GM23338 (cell line): ENCODE results near the gene FBXO11. TPM values are rescaled to one million over a fixed set of nuclear protein-coding genes. Genes with fewer than 3 reads are reported as not detected.

Experiments used
- ATAC-seq: fragments of 200-7000 bp; cut with Tn5 transposase; 3 replicates; pipeline ENCODE4 v1.9.1; 2020
- DNase-seq: peaks from one replicate; pipeline ENCODE4 v3.0.0-alpha.2; 2015; ENCODE audit warnings: low spot score
- H2AFZ ChIP-seq: fragments of 200-600 bp; sonication (generic); 2 replicates; pipeline ENCODE4 v1.8.0; 2016; ENCODE audit warnings: antibody characterized with exemption, mild to moderate bottlenecking, moderate library complexity
- H3F3A ChIP-seq: fragments of 200-600 bp; sonication (generic); replicated peaks from 2 replicates; pipeline ENCODE4 v1.8.0; 2017; ENCODE audit warnings: antibody characterized with exemption, mixed run types, low read depth
- H3K27ac ChIP-seq: fragments of 200-600 bp; sonication (generic); 2 replicates; pipeline ENCODE4 v1.6.1; 2016; ENCODE audit warnings: low read depth
- H3K27me3 ChIP-seq: fragments of 200-600 bp; sonication (generic); 2 replicates; pipeline ENCODE4 v1.8.0; 2016; ENCODE audit warnings: mild to moderate bottlenecking, mixed run types, moderate library complexity; ENCODE audit not compliant: insufficient read depth
- H3K36me3 ChIP-seq: fragments of 200-600 bp; sonication (generic); 2 replicates; pipeline ENCODE4 v1.8.0; 2016; ENCODE audit warnings: mild to moderate bottlenecking; ENCODE audit not compliant: insufficient read depth
- H3K4me1 ChIP-seq: fragments of 200-600 bp; sonication (generic); 2 replicates; pipeline ENCODE4 v1.8.0; 2016; ENCODE audit warnings: mild to moderate bottlenecking, moderate library complexity; ENCODE audit not compliant: insufficient read depth
- H3K4me2 ChIP-seq: fragments of 200-600 bp; sonication (generic); 2 replicates; pipeline ENCODE4 v1.7.1; 2017; ENCODE audit warnings: mixed run types
- H3K4me3 ChIP-seq: fragments of 200-600 bp; sonication (generic); 2 replicates; pipeline ENCODE4 v1.6.1; 2016; ENCODE audit warnings: mixed run types
- H3K79me2 ChIP-seq: fragments of 200-600 bp; sonication (generic); replicated peaks from 2 replicates; pipeline ENCODE4 v1.8.0; 2017; ENCODE audit warnings: mild to moderate bottlenecking; ENCODE audit not compliant: insufficient read depth
- H3K9me2 ChIP-seq: fragments of 200-600 bp; sonication (generic); 2 replicates; pipeline ENCODE4 v1.8.0; 2017; ENCODE audit not compliant: insufficient read depth
- H4K20me1 ChIP-seq: fragments of 200-600 bp; sonication (generic); replicated peaks from 2 replicates; pipeline ENCODE4 v1.8.0; 2017; ENCODE audit warnings: mild to moderate bottlenecking; ENCODE audit not compliant: insufficient read depth
- H3K27ac Mint-ChIP-seq: 2 replicates; pipeline ENCODE4 v1.8.0; 2020; ENCODE audit warnings: inconsistent platforms, mild to moderate bottlenecking, moderate library complexity, mixed read lengths
- H3K27me3 Mint-ChIP-seq: 3 replicates; pipeline ENCODE4 v1.8.0; 2022; ENCODE audit warnings: low read depth, mild to moderate bottlenecking, moderate library complexity, mixed read lengths, inconsistent platforms; ENCODE audit not compliant: insufficient read depth, poor library complexity
- H3K36me3 Mint-ChIP-seq: 3 replicates; pipeline ENCODE4 v1.8.0; 2021; ENCODE audit warnings: low read depth, mild to moderate bottlenecking, inconsistent platforms, moderate library complexity, mixed read lengths
- H3K4me1 Mint-ChIP-seq: 3 replicates; pipeline ENCODE4 v1.8.0; 2020; ENCODE audit warnings: mild to moderate bottlenecking, inconsistent platforms, mixed read lengths
- H3K4me3 Mint-ChIP-seq: 3 replicates; pipeline ENCODE4 v1.8.0; 2021; ENCODE audit warnings: moderate library complexity, mild to moderate bottlenecking, inconsistent platforms, mixed read lengths
- H3K9me3 Mint-ChIP-seq: 3 replicates; pipeline ENCODE4 v1.8.0; 2020; ENCODE audit warnings: moderate library complexity, mild to moderate bottlenecking, inconsistent platforms, mixed read lengths
- CREB1 ChIP-seq: fragments of 250-450 bp; sonication (Bioruptor Pico); IDR thresholded peaks from 2 replicates; pipeline ENCODE4 v1.5.0; 2020; ENCODE audit warnings: low read depth, mild to moderate bottlenecking, moderate library complexity
- CTCF ChIP-seq, 2 experiments: fragments of 200-600 bp in 1 of 2; sonication (generic) in 1 of 2; conservative IDR thresholded peaks; 2 replicates each; pipeline versions ENCODE4 v1.5.1 to v1.6.1; 2016 to 2017; ENCODE audit warnings: antibody characterized with exemption in 2 of 2, low read depth in 2 of 2, mild to moderate bottlenecking in 2 of 2, moderate library complexity in 1 of 2
- EZH2 ChIP-seq: fragments of 200-600 bp; sonication (generic); IDR thresholded peaks from one replicate; pipeline ENCODE4 v1.8.0; 2017; ENCODE audit warnings: antibody characterized with exemption, mild to moderate bottlenecking, low read depth; ENCODE audit not compliant: unreplicated experiment
- EZH2phosphoT487 ChIP-seq: fragments of 200-600 bp; sonication (generic); IDR thresholded peaks from one replicate; pipeline ENCODE4 v1.8.1; 2018; ENCODE audit warnings: antibody characterized with exemption; ENCODE audit not compliant: unreplicated experiment
- JUNB ChIP-seq: IDR thresholded peaks from one replicate; pipeline ENCODE4 v1.6.1; 2016; ENCODE audit warnings: antibody characterized with exemption; ENCODE audit not compliant: unreplicated experiment
- NANOG ChIP-seq: IDR thresholded peaks from 2 replicates; pipeline ENCODE4 v1.6.1; 2016; ENCODE audit warnings: antibody characterized with exemption, borderline replicate concordance
- POLR2AphosphoS5 ChIP-seq: IDR thresholded peaks from 2 replicates; pipeline ENCODE4 v1.6.1; 2016; ENCODE audit warnings: antibody characterized with exemption, low read depth
- REST ChIP-seq: IDR thresholded peaks from one replicate; pipeline ENCODE4 v1.6.1; 2018; ENCODE audit warnings: antibody characterized with exemption; ENCODE audit not compliant: unreplicated experiment
- STAT1 ChIP-seq: IDR thresholded peaks from one replicate; pipeline ENCODE4 v1.6.1; 2016; ENCODE audit warnings: antibody characterized with exemption; ENCODE audit not compliant: unreplicated experiment
- ZNF114 ChIP-seq: fragments of 250-450 bp; sonication (Bioruptor Pico); IDR thresholded peaks from 2 replicates; pipeline ENCODE4 v1.5.0; 2020; ENCODE audit warnings: mild to moderate bottlenecking, moderate library complexity
- ZNF331 ChIP-seq: fragments of 250-450 bp; sonication (Bioruptor Pico); IDR thresholded peaks from 2 replicates; pipeline ENCODE4 v1.5.0; 2020; ENCODE audit warnings: low read depth, mild to moderate bottlenecking, moderate library complexity
- polyA plus RNA-seq: library from polyadenylated mRNA; unstranded; fragments of >200 nt; fragmentation: Nextera tagmentation; extraction: Ambion mirVana; gene quantifications from 2 replicates; pipeline ENCODE4 v1.2.1, GENCODE V29; 2016
- total RNA-seq: library from RNA; depleted of rRNA; stranded (reverse); fragments of >200 nt; shearing (Covaris generic); gene quantifications from 2 replicates; pipeline ENCODE4 v1.2.3, GENCODE V29; 2014
- TF ChIP-seq, protein P1 (sequence below): IDR thresholded peaks from 2 replicates; pipeline ENCODE4 v1.6.1; 2016; ENCODE audit warnings: antibody characterized with exemption

Gene FBXO11
- total and polyA plus RNA-seq, 2 experiments from 2014 or later = 21.5 to 52.7 TPM

GRCh38 chr2:47838686-47839085 is 67.6 kb downstream of the FBXO11 start (continued):
- TF ChIP-seq JUNB (no peak), NANOG (no peak)

GRCh38 chr2:47838249-47838648 is 68.0 kb downstream of the FBXO11 start:
- Mint-ChIP-seq H3K4me3 (no peak overlapping the region), H3K27me3 (no peaks in the 10 kb centered on the region), H3K4me1 (no peaks in the 10 kb centered on the region), H3K27ac (no peak overlapping the region), H3K36me3 (peaks cover 56% of the 10 kb centered on the region), H3K9me3 (no peaks in the 10 kb centered on the region)
- TF ChIP-seq REST = no peak
- no peak for TF ChIP-seq JUNB
- TF ChIP-seq ZNF331 = no peak
- TF ChIP-seq ZNF114 = no peak
- TF ChIP-seq POLR2AphosphoS5 = no peak
- no peak for TF ChIP-seq EZH2phosphoT487
- H3K9me2 ChIP-seq = no peaks in the 10 kb centered on the region
- peaks cover 16% of the 10 kb centered on the region; the same call in 1 of the 2 replicates for H4K20me1 ChIP-seq
- no peak overlapping the region for H3K4me3 ChIP-seq
- ATAC-seq (no peak), DNase-seq (no peak)
- H3F3A ChIP-seq = no peaks in the 10 kb centered on the region
- no peak overlapping the region for H2AFZ ChIP-seq
- no peak overlapping the region for H3K4me2 ChIP-seq
- no peaks in the 10 kb centered on the region for H3K4me1 ChIP-seq
- peaks cover 28% of the 10 kb centered on the region for H3K36me3 ChIP-seq
- H3K27me3 ChIP-seq = no peaks in the 10 kb centered on the region
- H3K27ac ChIP-seq = no peak overlapping the region
- H3K79me2 ChIP-seq = peaks cover 33% of the 10 kb centered on the region

DNA sequence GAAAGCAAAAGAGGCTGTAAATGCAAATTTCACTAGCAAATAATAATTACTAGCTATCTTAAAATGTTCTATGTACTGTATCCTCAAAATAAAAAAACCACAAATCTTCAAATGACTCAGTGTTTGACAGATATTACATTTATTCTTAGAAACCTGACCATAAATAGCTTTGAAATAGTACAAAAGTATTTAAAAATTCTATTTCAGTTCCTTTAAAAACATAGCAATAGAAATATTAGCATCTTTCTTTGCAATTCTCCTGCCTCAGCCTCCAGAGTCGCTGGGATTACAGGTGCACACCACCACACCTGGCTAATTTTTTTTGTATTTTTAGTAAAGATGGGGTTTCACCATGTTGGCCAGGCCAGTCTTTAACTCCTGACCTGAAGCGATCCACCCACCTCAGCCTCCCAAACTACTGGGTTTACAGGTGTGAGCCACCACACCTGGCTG is 72.8 kb downstream of the FBXO11 start:
- peaks cover 2% of the 10 kb centered on the region for H3K27me3 Mint-ChIP-seq
- H3K4me3 Mint-ChIP-seq = no peak overlapping the region
- no peaks in the 10 kb centered on the region for H3K9me2 ChIP-seq
- peaks cover 39% of the 10 kb centered on the region for H3K36me3 ChIP-seq
- H3K4me1 Mint-ChIP-seq = no peaks in the 10 kb centered on the region
- H3K9me3 Mint-ChIP-seq = no peaks in the 10 kb centered on the region
- no peak overlapping the region for H2AFZ ChIP-seq
- no peak overlapping the region for H3K4me2 ChIP-seq
- H3K4me3 ChIP-seq = no peak overlapping the region
- no peak overlapping the region for H3K27ac Mint-ChIP-seq
- ATAC-seq (no peak), DNase-seq (no peak)
- no peaks in the 10 kb centered on the region; the same call in 1 of the 2 replicates for H3K79me2 ChIP-seq
- H3K27ac ChIP-seq = no peak overlapping the region
- H3K36me3 Mint-ChIP-seq = peaks cover 67% of the 10 kb centered on the region
- peaks cover 5% of the 10 kb centered on the region; the same call in 1 of the 2 replicates for H4K20me1 ChIP-seq
- H3F3A ChIP-seq = no peaks in the 10 kb centered on the region
- no peaks in the 10 kb centered on the region for H3K27me3 ChIP-seq
- H3K4me1 ChIP-seq = no peaks in the 10 kb centered on the region
- TF ChIP-seq NANOG = no peak
- TF ChIP-seq POLR2AphosphoS5 = no peak
- TF ChIP-seq, protein P1, sequence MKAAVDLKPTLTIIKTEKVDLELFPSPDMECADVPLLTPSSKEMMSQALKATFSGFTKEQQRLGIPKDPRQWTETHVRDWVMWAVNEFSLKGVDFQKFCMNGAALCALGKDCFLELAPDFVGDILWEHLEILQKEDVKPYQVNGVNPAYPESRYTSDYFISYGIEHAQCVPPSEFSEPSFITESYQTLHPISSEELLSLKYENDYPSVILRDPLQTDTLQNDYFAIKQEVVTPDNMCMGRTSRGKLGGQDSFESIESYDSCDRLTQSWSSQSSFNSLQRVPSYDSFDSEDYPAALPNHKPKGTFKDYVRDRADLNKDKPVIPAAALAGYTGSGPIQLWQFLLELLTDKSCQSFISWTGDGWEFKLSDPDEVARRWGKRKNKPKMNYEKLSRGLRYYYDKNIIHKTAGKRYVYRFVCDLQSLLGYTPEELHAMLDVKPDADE = no peak
- no peak for TF ChIP-seq CREB1 (CRISPR knock-in tag)
- no peak for TF ChIP-seq ZNF331
- no peak for TF ChIP-seq ZNF114
- no peak for TF ChIP-seq JUNB
- TF ChIP-seq REST = no peak
- no peak for TF ChIP-seq STAT1
- TF ChIP-seq CTCF (conservative IDR thresholded peaks at IDR 0.05; ENCODE audit: low read depth in 2 of 2) = no peak
- TF ChIP-seq EZH2phosphoT487 = no peak
- no peak for TF ChIP-seq EZH2
